Dedifferentiated amniotic fluid mesenchymal stem cell (primary cell): ENCODE data around the gene PTGS1.
"Not testable (repeated sequence)": the region's sequence is repeated elsewhere in the genome, so short reads cannot be mapped to it uniquely, and the experiment has no call there.

Experiments
- DNase-seq: peaks from one replicate; pipeline ENCODE4 v3.0.0-alpha.2; 2016; ENCODE audit errors: extremely low spot score

PTGS1 gene

GRCh38 chr9:122347348-122348287, 23.2 kb upstream of the PTGS1 start:
- no peak for DNase-seq

- DNase-seq = no peak
Measured at GRCh38 chr9:122348288-122348777, 22.5 kb upstream of the PTGS1 start.

GRCh38 chr9:122348791-122349190, 22.0 kb upstream of the PTGS1 start:
- no peak for DNase-seq

- no peak for DNase-seq
Measured at GRCh38 chr9:122349201-122349600, 21.6 kb upstream of the PTGS1 start.

- peak; percentile 62 for DNase-seq
Measured at GRCh38 chr9:122350577-122351355, 20.1 kb upstream of the PTGS1 start.

- no peak for DNase-seq
Measured at GRCh38 chr9:122354536-122355199, 16.2 kb upstream of the PTGS1 start.

GRCh38 chr9:122355336-122355875, 15.4 kb upstream of the PTGS1 start:
- no peak for DNase-seq

GRCh38 chr9:122356627-122357026, 14.2 kb upstream of the PTGS1 start:
- no peak for DNase-seq

GRCh38 chr9:122360891-122361290, 9.9 kb upstream of the PTGS1 start:
- DNase-seq = no peak

GRCh38 chr9:122363131-122363530, 7.7 kb upstream of the PTGS1 start:
- not testable (repeated sequence) for DNase-seq

GRCh38 chr9:122364117-122364782, 6.6 kb upstream of the PTGS1 start:
- no peak for DNase-seq

GRCh38 chr9:122364783-122365150, 6.1 kb upstream of the PTGS1 start:
- DNase-seq = no peak

GRCh38 chr9:122366074-122366660, 4.7 kb upstream of the PTGS1 start:
- no peak for DNase-seq

GRCh38 chr9:122367065-122367464, 3.8 kb upstream of the PTGS1 start:
- no peak for DNase-seq

GRCh38 chr9:122367774-122368460, 2.9 kb upstream of the PTGS1 start:
- DNase-seq = no peak

GRCh38 chr9:122368642-122369041, 2.2 kb upstream of the PTGS1 start:
- DNase-seq = no peak

GRCh38 chr9:122370303-122370702, 521 bp upstream of the PTGS1 start:
- no peak for DNase-seq

GRCh38 chr9:122371846-122372245, 1.0 kb downstream of the PTGS1 start:
- no peak for DNase-seq

- DNase-seq = no peak
Measured at GRCh38 chr9:122372856-122373845, 2.3 kb downstream of the PTGS1 start.
